Medulla oblongata (tissue), 1 donor: ENCODE data around the gene KLF5.
"Not testable (repeated sequence)": the region's sequence is repeated elsewhere in the genome, so short reads cannot be mapped to it uniquely, and the experiment has no call there.

ENCODE experiments used
- DNase-seq: peaks from one replicate; pipeline ENCODE4 v3.0.0-alpha.2; 2015; ENCODE audit errors: extremely low spot score

The KLF5 gene

DNA sequence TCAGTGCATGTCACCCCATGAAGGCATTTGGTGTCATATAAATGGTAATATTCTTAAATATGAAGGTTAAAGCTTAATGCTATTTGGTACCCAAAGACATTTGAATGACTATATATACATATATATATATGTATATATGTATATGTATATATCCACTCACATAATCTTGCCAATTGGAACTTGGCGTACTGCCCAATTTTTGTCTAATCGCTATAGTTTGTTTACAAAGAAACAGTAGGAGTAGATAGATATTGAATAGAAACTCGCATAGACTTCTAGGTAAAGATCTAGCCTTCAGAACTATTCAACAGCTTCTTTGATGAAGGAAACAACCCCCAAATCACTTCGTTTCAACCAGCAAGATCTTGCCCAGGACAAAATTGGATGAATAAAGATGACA lies 24.1 kb downstream of the KLF5 start:
- DNase-seq, result no peak

DNA sequence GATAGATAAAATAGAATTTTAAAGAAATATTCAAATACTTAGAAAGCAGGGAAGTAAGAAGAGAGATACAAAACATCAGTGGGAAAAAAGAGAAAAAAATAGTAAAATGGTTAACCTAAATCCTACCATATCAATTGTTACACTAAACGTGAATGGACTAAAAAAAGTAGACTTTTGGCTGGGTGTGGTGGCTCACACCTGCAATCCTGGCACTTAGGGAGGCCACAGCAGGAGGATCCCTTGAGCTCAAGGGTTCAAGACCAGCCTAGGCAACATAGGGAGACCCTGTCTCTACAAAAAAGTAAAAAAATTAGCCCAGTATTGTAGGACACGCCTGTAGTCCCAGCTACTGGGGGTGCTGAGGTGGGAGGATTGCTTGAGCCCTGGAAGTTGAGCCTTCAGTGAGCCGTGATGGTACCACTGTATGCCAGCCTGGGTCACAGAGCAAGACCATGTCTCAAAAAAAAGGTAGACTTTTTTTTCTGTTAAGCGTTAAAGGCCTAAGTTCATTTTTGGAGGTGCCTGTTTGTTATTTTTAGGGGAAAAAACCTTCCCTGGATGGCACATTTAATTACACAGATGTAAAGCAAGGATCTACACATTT lies 29.6 kb downstream of the KLF5 start:
- DNase-seq, result no peak

DNA sequence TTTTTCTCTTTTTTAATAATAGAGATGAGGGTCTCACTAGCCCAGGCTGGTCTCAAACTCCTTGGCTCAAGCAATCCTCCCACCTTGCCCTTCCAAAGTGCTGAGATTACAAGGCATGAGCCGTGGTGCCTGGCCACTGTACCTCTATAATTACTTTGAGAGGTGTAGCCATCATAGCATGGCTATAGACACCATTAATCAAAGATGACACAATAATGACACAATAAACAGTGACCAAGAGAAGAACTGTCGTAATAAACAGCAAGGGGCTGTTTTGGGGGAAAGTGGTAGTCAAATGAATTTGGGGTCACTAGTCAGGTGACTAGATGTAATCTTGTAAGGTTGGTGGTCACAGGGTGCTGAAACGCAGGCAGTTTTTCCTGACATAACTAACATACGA lies 30.4 kb downstream of the KLF5 start:
- DNase-seq, result no peak

GRCh38 chr13:73090116-73090822 lies 31.5 kb downstream of the KLF5 start:
- no peak for DNase-seq

DNA sequence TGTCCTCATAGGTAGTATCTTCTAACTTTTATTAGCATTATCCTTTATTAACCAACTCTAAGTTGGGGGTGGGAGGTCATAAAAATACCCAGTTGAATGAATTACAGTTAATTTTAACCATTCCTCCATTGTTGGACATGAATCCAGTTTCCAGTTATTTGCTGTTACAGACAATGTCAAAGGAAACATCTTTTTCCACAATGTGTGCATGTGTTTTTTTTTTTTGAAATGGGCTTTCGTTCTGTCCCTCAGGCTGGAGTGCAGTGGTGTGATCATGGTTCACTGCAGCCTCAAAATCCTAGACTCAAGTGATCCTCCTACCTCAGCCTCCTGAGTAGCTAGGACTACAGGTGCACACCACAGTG lies 32.0 kb downstream of the KLF5 start:
- DNase-seq, result no peak

GRCh38 chr13:73092829-73093228 lies 34.0 kb downstream of the KLF5 start:
- DNase-seq, result no peak

GRCh38 chr13:73096173-73096572 lies 37.4 kb downstream of the KLF5 start:
- DNase-seq, result no peak

DNA sequence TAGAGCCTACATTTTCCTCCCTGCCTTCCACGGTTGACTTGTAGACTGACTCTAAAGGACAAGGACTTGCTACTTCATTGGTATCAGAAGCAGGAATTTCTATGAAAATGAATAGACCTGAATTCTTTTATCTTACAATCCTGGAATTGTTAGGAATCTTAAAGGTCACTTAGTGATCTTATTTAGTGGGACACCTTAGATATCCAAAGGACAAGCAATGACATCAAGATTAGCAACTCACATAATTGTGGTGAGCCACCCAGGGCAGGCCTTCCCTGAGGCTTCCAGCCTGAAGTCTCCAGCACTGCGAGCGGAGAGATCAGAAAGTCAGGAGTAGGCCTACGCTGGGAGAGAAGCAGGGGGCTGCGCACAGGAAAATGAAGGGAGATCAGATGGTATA lies 37.8 kb downstream of the KLF5 start:
- DNase-seq, result no peak

- not testable (repeated sequence) for DNase-seq
Observed at GRCh38 chr13:73100781-73101180, 42.0 kb downstream of the KLF5 start.

DNA sequence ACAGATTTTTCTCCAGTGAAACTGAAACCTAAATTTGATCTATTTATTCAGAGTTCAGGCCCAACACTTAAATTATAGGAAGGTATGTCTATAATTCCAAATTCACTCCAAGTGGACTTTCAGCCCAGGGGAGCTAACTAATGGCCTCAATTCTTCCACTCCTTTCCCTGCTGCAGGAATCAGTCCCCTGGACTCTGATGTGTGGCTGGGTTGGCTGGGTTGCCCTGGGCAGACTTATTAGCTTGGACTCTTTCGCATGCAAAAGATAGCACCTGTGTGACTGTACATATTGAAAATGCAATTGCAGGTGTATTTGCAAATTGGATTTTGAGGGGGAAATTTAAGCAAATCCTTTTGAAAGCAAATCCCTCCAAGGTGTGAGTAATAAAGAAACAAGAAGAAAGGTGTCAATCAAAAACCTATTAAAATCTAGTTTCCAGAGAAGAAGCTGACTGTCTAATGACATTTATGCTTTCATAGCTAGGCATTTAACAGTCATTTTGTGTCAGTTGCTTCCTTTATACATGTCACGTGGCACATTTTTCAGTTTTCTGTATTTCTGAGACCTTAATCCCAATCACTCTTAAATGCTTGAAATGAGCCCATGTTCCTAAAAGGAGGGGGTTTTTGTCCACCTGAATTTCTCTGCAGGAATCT lies 42.7 kb downstream of the KLF5 start:
- no peak for DNase-seq

DNA sequence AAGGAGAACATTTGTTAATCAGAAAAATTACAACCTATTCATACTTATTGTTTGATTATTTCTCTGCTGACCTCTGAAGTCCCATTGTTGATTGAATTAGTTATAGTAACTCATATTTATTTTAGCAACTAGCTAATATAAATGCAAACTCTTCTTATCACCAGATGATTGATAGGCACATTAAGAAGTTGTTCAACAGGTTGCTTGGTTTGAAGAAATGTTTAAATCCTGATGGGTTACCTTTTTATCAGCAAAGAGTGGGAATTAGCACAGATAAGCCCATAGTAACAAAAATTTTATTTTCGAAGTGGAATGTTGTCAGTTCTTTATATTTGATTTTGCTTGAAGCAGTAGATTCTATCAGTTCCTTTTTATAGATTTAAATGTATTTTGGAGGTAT lies 44.4 kb downstream of the KLF5 start:
- DNase-seq, result no peak

DNA sequence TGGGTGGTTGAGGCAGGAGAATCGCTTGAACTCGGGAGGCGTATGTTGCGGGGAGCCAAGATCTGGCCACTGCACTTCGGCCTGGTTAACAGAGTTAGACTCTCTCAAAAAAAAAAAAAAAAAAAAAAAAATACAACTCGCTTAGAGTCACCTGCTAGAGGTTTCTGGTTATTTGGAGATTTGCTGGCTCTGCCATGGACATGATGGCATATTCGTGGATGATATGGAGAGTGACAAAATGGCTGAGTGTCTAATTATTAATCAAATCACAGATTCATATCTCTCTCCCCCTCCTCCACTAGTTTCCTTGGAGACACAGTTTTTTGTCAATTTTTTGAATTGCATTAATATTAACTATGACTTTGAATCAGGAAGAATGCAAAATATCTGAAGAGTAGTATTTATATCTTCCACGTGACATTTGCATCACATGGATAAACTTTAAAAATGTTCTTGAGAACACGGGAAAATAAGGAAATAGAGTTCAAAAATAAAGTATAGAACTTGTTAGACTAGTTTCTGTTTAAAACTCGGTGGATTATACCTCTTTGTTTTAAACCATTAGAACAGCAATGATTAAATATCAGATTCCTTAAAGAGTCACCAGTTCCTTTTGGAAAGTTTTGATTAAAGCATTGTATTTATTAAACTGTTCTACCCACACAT lies 47.8 kb downstream of the KLF5 start:
- no peak for DNase-seq

- DNase-seq, result no peak
Observed at GRCh38 chr13:73107481-73107880, 48.7 kb downstream of the KLF5 start.

DNA sequence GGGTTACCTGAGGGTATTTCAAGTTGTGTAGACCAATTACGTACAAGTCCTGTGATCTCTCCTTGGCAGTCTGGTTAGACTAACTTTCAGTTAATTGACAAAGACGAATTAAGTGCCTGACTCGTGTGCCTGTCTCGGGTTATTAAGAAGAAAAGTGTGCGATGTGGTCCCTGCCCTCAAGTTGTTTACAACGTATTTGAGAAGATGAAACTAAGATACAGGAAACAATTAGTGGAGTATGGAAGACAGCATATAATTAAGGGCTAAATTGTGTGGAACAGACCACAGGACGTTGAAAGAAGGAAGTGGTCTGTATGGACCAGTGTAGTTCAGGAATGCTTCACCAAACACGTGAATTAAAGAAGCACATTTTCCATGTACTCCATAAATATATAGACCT lies 49.2 kb downstream of the KLF5 start:
- no peak for DNase-seq

- no peak for DNase-seq
Observed at GRCh38 chr13:73109288-73109899, 50.6 kb downstream of the KLF5 start.

DNA sequence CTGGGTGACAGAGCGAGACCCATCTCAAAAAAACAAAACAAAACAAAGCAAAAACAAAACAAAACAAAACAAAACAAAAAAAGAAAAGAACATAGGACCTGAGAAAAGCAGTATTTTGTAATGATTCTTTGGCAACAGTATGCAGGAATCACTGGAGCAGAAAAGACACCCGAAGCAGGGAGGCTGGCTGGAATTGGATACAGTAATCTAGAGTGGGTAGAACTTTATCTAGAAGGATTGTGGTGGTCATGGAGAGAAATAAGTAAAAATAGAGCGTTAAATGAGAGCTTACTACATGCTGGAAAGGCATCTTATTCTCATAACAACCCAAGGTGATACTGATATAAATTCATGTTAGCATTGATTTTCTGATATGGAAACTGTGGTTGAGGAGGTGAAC lies 51.2 kb downstream of the KLF5 start:
- DNase-seq, result no peak

DNA sequence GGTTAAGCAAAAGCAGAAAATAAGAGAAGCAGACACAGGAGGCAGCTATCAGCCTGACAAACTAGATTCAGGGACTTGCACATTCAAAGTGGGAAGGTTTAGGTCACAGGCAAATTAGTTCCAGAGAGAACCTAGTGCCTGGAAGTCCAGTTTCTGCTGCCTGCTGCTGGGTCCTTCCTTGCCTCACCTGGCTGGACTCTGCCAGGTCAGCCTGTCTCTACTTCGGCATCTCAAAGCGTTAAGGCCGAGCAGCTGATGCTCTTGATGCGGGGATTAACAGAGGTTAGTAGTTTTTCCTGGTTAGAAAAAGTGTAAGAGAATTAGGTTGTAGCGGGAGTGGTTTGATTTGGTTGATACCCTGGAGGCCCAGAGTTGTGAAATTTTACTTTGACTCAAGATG lies 52.0 kb downstream of the KLF5 start:
- DNase-seq, result no peak

GRCh38 chr13:73111331-73111730 lies 52.5 kb downstream of the KLF5 start:
- no peak for DNase-seq

DNA sequence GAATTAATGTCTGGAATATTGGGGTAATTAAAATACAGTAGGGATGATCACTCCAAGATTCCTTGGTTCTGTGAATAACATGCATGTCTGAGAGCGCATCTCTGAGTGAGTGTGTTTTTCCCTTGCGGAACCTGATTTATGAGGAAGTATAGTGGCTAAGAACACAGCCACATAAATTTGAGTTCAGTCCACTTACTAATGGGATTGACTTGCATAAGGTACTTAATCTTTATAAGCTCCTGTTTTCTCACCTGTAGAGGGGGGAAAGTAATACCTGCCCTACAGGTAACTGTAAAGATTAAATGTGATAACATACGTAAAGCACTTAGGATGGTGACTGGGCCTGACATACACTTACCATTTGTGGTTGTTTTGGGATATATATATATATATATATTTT lies 60.8 kb downstream of the KLF5 start:
- DNase-seq, result no peak
